ENCODE data around the gene HRH1. TPM values are rescaled to one million over a fixed set of nuclear protein-coding genes. Genes with fewer than 3 reads are reported as not detected.

HRH1 gene
- total RNA-seq, 6 experiments from 2014 or later: 0.14 to 0.66 (median 0.41) TPM; not detected in 2

GRCh38 chr3:11276901-11277300 is 122.6 kb downstream of the HRH1 start:
- TF ChIP-seq POLR2A (IDR thresholded peaks at IDR 0.05): no peak
- TF ChIP-seq, protein P1, sequence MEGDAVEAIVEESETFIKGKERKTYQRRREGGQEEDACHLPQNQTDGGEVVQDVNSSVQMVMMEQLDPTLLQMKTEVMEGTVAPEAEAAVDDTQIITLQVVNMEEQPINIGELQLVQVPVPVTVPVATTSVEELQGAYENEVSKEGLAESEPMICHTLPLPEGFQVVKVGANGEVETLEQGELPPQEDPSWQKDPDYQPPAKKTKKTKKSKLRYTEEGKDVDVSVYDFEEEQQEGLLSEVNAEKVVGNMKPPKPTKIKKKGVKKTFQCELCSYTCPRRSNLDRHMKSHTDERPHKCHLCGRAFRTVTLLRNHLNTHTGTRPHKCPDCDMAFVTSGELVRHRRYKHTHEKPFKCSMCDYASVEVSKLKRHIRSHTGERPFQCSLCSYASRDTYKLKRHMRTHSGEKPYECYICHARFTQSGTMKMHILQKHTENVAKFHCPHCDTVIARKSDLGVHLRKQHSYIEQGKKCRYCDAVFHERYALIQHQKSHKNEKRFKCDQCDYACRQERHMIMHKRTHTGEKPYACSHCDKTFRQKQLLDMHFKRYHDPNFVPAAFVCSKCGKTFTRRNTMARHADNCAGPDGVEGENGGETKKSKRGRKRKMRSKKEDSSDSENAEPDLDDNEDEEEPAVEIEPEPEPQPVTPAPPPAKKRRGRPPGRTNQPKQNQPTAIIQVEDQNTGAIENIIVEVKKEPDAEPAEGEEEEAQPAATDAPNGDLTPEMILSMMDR (IDR thresholded peaks at IDR 0.05): no peak
- ATAC-seq: no peak
- Histone ChIP-seq H3K27me3 (no peaks in the 10 kb centered on the region), H3K4me1 (peaks cover 0 to 7% (median 3%) of the 10 kb centered on the region in 4 donors), H3K4me3 (no peak overlapping the region), H3K27ac (no peak overlapping the region), H3K9me3 (no peaks in the 10 kb centered on the region), H3K36me3 (peaks cover 0 to 7% (median 0%) of the 10 kb centered on the region in 4 donors)
- intact Hi-C loops (cut with DNase I): no loop called here
- no peak for DNase-seq
- WGBS (ENCODE audit: insufficient coverage, low coverage, low lambda C conversion rate, missing lambda C conversion rate): 86% methylated on average over 2 of the region's 2 CpGs

DNA sequence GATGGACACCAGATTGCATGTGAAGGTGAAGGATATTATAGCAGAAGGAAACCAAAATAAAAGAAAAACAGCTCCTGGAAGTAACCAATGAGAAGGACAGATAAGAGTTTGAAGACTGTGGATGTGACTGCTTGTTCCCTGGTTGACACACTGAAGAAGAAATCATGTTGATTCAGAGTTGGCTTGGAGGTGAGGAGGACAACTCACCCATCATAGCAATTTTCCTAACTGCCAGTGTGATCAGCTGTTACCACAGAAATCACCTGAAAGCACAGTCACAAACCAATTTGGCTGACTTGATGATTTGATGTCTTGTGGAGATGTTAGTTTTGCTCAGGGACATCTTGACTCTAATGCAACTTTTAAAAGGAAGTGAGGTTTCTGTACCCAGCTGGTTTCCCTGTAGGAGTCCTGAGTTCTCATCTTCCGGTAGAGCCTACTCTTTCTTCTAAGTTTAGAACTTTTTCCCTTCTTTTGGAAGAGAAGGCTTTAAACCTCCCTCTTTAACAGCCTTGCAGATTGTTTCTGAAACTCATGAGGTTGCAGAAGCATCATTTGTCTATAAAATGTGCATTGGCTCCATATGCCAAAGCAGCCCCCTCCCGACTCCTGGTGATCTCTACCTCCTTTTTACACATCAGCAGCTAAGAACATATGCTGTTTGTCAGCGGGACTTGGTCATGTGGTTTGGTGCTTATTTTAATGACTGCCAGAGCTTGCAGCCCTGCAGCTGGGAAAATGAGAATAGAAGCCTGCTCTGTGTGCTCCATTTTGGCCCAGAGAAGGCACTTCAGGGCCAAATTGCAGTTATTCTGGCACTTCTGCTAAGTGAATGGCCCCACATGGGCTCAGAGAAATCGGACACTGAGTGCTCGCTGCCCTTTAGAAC is 128.2 kb downstream of the HRH1 start:
- DNase-seq: no peak
- Histone ChIP-seq H3K36me3 (peaks cover 0 to 7% (median under 1%) of the 10 kb centered on the region in 4 donors), H3K27ac (no peak overlapping the region), H3K27me3 (no peaks in the 10 kb centered on the region), H3K4me3 (no peak overlapping the region), H3K9me3 (no peaks in the 10 kb centered on the region), H3K4me1 (no peaks in the 10 kb centered on the region)
- TF ChIP-seq, protein P1 (IDR thresholded peaks at IDR 0.05): no peak
- no peak for TF ChIP-seq POLR2A (IDR thresholded peaks at IDR 0.05)
- ATAC-seq: peak in 2 of 4 donors; percentile 42 to 50
- WGBS (ENCODE audit: insufficient coverage, low coverage, low lambda C conversion rate, missing lambda C conversion rate): 78% methylated on average over 5 of the region's 5 CpGs
- intact Hi-C loops (cut with DNase I): no loop called here

GRCh38 chr3:11283139-11283475 is 128.8 kb downstream of the HRH1 start:
- DNase-seq (no peak), ATAC-seq (peak in 2 of 4 donors; percentile 53 to 62)
- Histone ChIP-seq H3K27me3 (no peaks in the 10 kb centered on the region), H3K9me3 (no peaks in the 10 kb centered on the region), H3K36me3 (peaks cover 0 to 7% (median under 1%) of the 10 kb centered on the region in 4 donors), H3K4me3 (no peak overlapping the region), H3K4me1 (peaks cover 0 to 4% (median 0%) of the 10 kb centered on the region in 4 donors), H3K27ac (no peak overlapping the region)
- intact Hi-C loops (cut with DNase I): no loop called here
- TF ChIP-seq, protein P1 (IDR thresholded peaks at IDR 0.05): no peak
- no peak for TF ChIP-seq POLR2A (IDR thresholded peaks at IDR 0.05)
- WGBS (ENCODE audit: insufficient coverage, low coverage, low lambda C conversion rate, missing lambda C conversion rate): 86% methylated on average over 1 of the region's 1 CpG

- 100% methylated on average over 1 of the region's 1 CpG for WGBS (ENCODE audit: insufficient coverage, low coverage, low lambda C conversion rate, missing lambda C conversion rate)
- Histone ChIP-seq H3K9me3 (no peaks in the 10 kb centered on the region), H3K4me3 (no peak overlapping the region), H3K27ac (no peak overlapping the region), H3K36me3 (peaks cover 0 to 7% (median under 1%) of the 10 kb centered on the region in 4 donors), H3K27me3 (no peaks in the 10 kb centered on the region), H3K4me1 (peaks cover 0 to 4% (median 0%) of the 10 kb centered on the region in 4 donors)
- DNase-seq (no peak), ATAC-seq (no peak)
- intact Hi-C loops (cut with DNase I): no loop called here
- TF ChIP-seq POLR2A (IDR thresholded peaks at IDR 0.05): no peak
- TF ChIP-seq, protein P1 (IDR thresholded peaks at IDR 0.05): no peak
Measured at GRCh38 chr3:11284011-11284410, 129.7 kb downstream of the HRH1 start.
